Kidney glomerular epithelial cell (primary cell): ENCODE measurements around the gene CATSPERZ.

ENCODE experiments used
- DNase-seq: peaks from one replicate; lab custom pipeline; 2025; lab: John Stamatoyannopoulos, UW

Gene CATSPERZ

GRCh38 chr11:64299847-64300648 is at the start of gene CATSPERZ:
Gene CATSPERZ, plus strand, starts transcription at chr11:64300358. Its CDS starts 53 bp downstream, at chr11:64300411.
- no peak for DNase-seq

GRCh38 chr11:64250415-64251015 is 49.6 kb upstream of the CATSPERZ start:
- DNase-seq: no peak

GRCh38 chr11:64251016-64251752 is 49.0 kb upstream of the CATSPERZ start, which contains the start of gene PLCB3:
Gene PLCB3, plus strand, starts transcription at chr11:64251530. Its CDS starts 120 bp downstream, at chr11:64251650.
- no peak for DNase-seq

GRCh38 chr11:64251753-64252002 is 48.5 kb upstream of the CATSPERZ start:
- DNase-seq: no peak

- DNase-seq: no peak
Observed at GRCh38 chr11:64252003-64252872, 47.9 kb upstream of the CATSPERZ start.

- DNase-seq: no peak
Observed at GRCh38 chr11:64253043-64253442, 47.1 kb upstream of the CATSPERZ start.

GRCh38 chr11:64253481-64253880 is 46.7 kb upstream of the CATSPERZ start:
- DNase-seq: no peak

- DNase-seq: no peak
Observed at GRCh38 chr11:64254326-64254725, 45.8 kb upstream of the CATSPERZ start.

GRCh38 chr11:64255135-64256128 is 44.7 kb upstream of the CATSPERZ start:
- no peak for DNase-seq

- no peak for DNase-seq
Observed at GRCh38 chr11:64256300-64256699, 43.9 kb upstream of the CATSPERZ start.

GRCh38 chr11:64258356-64258755 is 41.8 kb upstream of the CATSPERZ start:
- no peak for DNase-seq

- DNase-seq: no peak
Observed at GRCh38 chr11:64258946-64259532, 41.1 kb upstream of the CATSPERZ start.

GRCh38 chr11:64259533-64260067 is 40.6 kb upstream of the CATSPERZ start:
- DNase-seq: no peak

GRCh38 chr11:64260147-64260708 is 39.9 kb upstream of the CATSPERZ start:
- DNase-seq: no peak

GRCh38 chr11:64261556-64262080 is 38.5 kb upstream of the CATSPERZ start:
- no peak for DNase-seq

- DNase-seq: no peak
Observed at GRCh38 chr11:64262271-64263002, 37.7 kb upstream of the CATSPERZ start.

GRCh38 chr11:64263021-64263946 is 36.9 kb upstream of the CATSPERZ start:
- DNase-seq: no peak

GRCh38 chr11:64263947-64264317 is 36.2 kb upstream of the CATSPERZ start:
- DNase-seq: no peak
